ENCODE measurements around the gene RPL18A. TPM values are rescaled to one million over a fixed set of nuclear protein-coding genes. Genes with fewer than 3 reads are reported as not detected.

Gene RPL18A
- total and polyA plus RNA-seq, 3 experiments from 2014 or later: 3,114 to 3,296 (median 3,151) TPM

DNA sequence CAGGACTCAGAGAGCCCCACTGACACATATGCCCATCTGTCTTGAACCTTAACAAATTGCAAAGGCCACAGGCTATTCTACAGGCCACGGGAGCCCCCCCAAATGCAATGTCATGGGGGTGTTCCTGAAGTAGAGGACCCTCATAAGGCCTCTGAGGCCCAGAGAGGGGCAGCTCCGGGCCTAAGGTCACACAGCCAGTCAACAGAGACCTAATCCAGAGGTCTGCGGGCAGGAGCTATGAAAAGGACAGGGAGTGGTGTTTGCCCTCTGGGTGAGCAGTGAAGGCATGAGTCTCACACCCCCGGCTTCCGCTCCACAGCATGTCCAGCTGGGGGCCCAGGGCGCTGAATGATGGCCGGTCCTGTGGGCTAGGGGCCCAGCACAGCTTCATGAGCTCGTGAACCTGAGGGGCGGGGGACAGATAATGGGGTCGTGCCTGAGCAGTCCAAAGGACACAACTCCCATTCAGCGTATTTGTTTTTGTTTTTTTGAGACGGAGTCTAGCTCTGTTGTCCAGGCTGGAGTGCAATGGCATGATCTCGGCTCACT, 33.1 kb upstream of the RPL18A start:
- DNase-seq: no peak

DNA sequence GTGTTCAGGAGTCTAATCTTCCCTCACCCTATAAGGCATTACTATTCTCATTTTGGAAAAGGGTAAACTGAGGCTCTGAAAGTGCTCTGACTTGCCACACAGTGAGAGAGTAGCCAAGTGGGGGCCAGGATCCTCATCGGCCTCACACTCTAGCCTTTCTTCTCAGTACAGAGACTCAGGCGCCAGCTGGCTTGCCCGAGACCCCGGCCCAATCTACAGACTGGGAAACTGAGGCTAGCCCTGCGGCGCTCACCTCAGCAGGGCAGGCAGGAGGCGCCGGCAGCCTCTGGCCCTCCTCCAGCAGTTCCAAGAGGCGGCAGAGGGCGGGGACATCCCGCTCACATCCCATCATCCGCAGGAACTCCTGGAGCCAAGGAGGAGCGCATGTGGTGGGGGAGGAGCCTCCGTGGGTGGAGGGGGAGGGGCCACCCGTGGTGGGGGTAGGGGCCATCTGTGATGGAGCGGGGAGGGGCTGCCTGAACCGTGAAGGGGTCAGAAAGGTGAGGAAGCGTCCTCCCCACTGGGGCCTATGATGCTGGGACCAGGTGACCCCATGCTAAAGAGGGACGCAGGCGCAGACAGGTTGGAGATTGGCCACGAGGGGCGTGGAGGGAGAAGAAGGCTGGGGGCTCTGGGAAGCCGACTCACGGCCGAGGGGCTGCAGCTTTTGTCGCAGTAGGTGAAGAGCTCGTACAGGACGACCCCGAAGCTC, 29.7 kb upstream of the RPL18A start:
- Histone ChIP-seq H3K4me3 (ENCODE audit: low read length) (no peak overlapping the region), H3K36me3 (ENCODE audit: insufficient read depth, low read length) (peaks cover 42% of the 10 kb centered on the region), H3K27me3 (ENCODE audit: insufficient read depth, low read length, poor library complexity, severe bottlenecking) (no peaks in the 10 kb centered on the region), H3K4me1 (ENCODE audit: insufficient read depth, low read length) (no peaks in the 10 kb centered on the region), H3K9me3 (ENCODE audit: low read length) (no peaks in the 10 kb centered on the region), H3K27ac (ENCODE audit: low read depth, low read length) (no peak overlapping the region)
- Mint-ChIP-seq H3K4me3 (no peak overlapping the region), H3K9me3 (no peaks in the 10 kb centered on the region), H3K27ac (peak overlapping the region in 2 of 8 donors; percentile 35 to 47), H3K4me1 (peaks cover 0 to 7% (median 0%) of the 10 kb centered on the region in 3 donors), H3K27me3 (no peaks in the 10 kb centered on the region), H3K36me3 (peaks cover 4 to 71% (median 10%) of the 10 kb centered on the region in 3 donors)
- CTCF ChIA-PET: no interaction called here
- POLR2A ChIA-PET: no interaction called here
- no peak for DNase-seq

More for the DNA sequence above, 33.1 kb upstream of the RPL18A start:
- ChIA-PET CTCF (interaction anchor here (1.5 kb wide), 1 partner anchor 44 kb away, joined by 3 read pairs; no protein-coding TSS in a partner anchor), POLR2A (interaction anchor here (0.6 kb wide), 1 partner anchor 20 kb away, joined by 3 read pairs; no protein-coding TSS in a partner anchor)
- Histone ChIP-seq H3K9me3 (ENCODE audit: low read length) (no peaks in the 10 kb centered on the region), H3K27me3 (ENCODE audit: insufficient read depth, low read length, poor library complexity, severe bottlenecking) (no peaks in the 10 kb centered on the region), H3K27ac (ENCODE audit: low read depth, low read length) (no peak overlapping the region), H3K4me1 (ENCODE audit: insufficient read depth, low read length) (no peaks in the 10 kb centered on the region), H3K36me3 (ENCODE audit: insufficient read depth, low read length) (peaks cover 19% of the 10 kb centered on the region), H3K4me3 (ENCODE audit: low read length) (no peak overlapping the region)
- peaks cover under 1 to 42% (median 4%) of the 10 kb centered on the region in 3 donors for H3K36me3 Mint-ChIP-seq
- no peak overlapping the region for H3K4me3 Mint-ChIP-seq
- H3K27me3 Mint-ChIP-seq: peaks cover 0 to 2% of the 10 kb centered on the region in 2 donors
- H3K9me3 Mint-ChIP-seq: no peaks in the 10 kb centered on the region
- no peak overlapping the region for H3K27ac Mint-ChIP-seq
- peaks cover 0 to 4% (median 0%) of the 10 kb centered on the region in 3 donors for H3K4me1 Mint-ChIP-seq

DNA sequence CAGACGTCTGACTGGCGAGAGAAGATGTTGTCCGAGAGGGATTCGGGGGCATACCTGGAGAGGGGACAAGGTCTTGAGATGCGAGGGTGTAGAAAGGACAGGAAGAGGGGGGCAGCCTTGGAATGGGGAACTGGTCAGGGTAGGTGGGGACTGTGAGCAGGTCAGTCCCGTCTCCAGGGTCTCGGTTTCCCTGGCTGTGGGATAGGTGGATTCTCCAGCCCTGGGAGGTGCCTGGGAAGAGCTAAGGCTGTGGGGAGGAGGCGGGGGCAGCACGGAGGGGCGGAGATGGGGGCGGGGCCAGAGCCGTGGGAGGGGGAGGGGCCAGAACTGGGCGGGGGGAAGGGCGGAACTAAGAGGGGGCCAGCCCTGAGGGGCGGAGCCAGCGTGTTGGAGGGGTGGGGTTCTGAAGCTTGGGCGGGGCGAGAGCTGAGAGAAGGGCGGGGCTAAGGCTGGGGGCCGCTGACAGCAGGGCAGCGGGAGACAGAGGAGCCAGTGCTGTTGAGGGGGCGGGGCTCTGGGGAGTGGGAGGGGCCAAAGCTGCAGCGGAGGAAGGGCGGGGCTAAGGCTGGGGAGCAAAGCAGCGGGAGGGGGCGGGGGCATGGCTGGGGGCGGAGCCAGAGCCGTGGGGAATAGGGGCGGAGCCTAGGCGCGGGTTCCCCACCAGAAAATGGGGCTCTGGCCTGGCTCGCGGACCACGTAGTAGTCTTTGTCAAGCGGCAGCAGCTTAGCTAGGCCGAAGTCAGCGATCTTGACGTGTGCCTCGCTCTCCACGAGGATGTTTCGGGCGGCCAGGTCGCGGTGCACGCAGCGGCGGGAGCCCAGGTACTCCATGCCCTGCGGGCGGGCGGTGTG, 28.9 kb upstream of the RPL18A start:
- Mint-ChIP-seq H3K27me3 (no peaks in the 10 kb centered on the region), H3K9me3 (peaks cover 0 to 2% (median 0%) of the 10 kb centered on the region in 5 donors), H3K4me1 (peaks cover 0 to 13% (median 7%) of the 10 kb centered on the region in 3 donors), H3K4me3 (no peak overlapping the region), H3K27ac (peak overlapping the region in 1 of 8 donors; percentile 47), H3K36me3 (peaks cover 10 to 74% (median 17%) of the 10 kb centered on the region in 3 donors)
- POLR2A ChIA-PET: no interaction called here
- Histone ChIP-seq H3K27me3 (ENCODE audit: insufficient read depth, low read length, poor library complexity, severe bottlenecking) (no peaks in the 10 kb centered on the region), H3K9me3 (ENCODE audit: low read length) (no peaks in the 10 kb centered on the region), H3K4me1 (ENCODE audit: insufficient read depth, low read length) (no peaks in the 10 kb centered on the region), H3K27ac (ENCODE audit: low read depth, low read length) (no peak overlapping the region), H3K4me3 (ENCODE audit: low read length) (no peak overlapping the region), H3K36me3 (ENCODE audit: insufficient read depth, low read length) (peaks cover 50% of the 10 kb centered on the region)
- DNase-seq: peak in 3 of 5 donors; percentile 20 to 35 (median 25)
- CTCF ChIA-PET: interaction anchor here (1.4 kb wide), 1 partner anchor 28 kb away, joined by 3 read pairs; no protein-coding TSS in a partner anchor

DNA sequence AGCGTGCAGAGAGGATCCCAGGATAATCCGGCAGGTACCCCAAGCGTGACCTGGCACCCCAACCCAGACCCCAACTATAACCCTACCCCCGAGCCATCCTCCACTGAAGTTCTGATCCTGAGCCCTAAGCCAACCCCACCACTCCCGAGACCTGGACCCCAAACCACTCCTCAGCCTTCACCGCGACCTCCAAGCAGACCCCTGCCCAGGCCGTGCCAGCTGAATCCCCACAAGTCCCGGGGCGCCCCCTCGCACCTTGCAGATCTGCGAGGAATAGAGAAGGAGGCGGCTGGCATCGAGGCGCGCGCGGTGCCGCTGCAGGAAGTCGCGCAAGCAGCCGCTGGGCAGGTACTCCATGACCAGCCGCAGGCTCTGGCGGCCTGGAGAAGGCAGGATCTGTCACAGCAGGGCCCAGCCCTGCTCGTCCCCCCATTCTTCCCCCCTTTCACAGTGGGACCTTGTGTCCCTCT, 28.3 kb upstream of the RPL18A start:
- Histone ChIP-seq H3K4me3 (ENCODE audit: low read length) (no peak overlapping the region), H3K4me1 (ENCODE audit: insufficient read depth, low read length) (no peaks in the 10 kb centered on the region), H3K9me3 (ENCODE audit: low read length) (no peaks in the 10 kb centered on the region), H3K27ac (ENCODE audit: low read depth, low read length) (no peak overlapping the region), H3K27me3 (ENCODE audit: insufficient read depth, low read length, poor library complexity, severe bottlenecking) (no peaks in the 10 kb centered on the region), H3K36me3 (ENCODE audit: insufficient read depth, low read length) (peaks cover 57% of the 10 kb centered on the region)
- H3K9me3 Mint-ChIP-seq: peaks cover 0 to 2% (median 0%) of the 10 kb centered on the region in 5 donors
- peak overlapping the region in 1 of 8 donors; percentile 11 for H3K27ac Mint-ChIP-seq
- DNase-seq: no peak
- H3K4me1 Mint-ChIP-seq: peaks cover 1 to 14% (median 12%) of the 10 kb centered on the region in 3 donors
- H3K27me3 Mint-ChIP-seq: no peaks in the 10 kb centered on the region
- ChIA-PET POLR2A (no interaction called here), CTCF (interaction anchor here (1.4 kb wide), 1 partner anchor 29 kb away, joined by 3 read pairs; no protein-coding TSS in a partner anchor)
- H3K36me3 Mint-ChIP-seq: peaks cover 10 to 79% (median 18%) of the 10 kb centered on the region in 3 donors
- H3K4me3 Mint-ChIP-seq: no peak overlapping the region

DNA sequence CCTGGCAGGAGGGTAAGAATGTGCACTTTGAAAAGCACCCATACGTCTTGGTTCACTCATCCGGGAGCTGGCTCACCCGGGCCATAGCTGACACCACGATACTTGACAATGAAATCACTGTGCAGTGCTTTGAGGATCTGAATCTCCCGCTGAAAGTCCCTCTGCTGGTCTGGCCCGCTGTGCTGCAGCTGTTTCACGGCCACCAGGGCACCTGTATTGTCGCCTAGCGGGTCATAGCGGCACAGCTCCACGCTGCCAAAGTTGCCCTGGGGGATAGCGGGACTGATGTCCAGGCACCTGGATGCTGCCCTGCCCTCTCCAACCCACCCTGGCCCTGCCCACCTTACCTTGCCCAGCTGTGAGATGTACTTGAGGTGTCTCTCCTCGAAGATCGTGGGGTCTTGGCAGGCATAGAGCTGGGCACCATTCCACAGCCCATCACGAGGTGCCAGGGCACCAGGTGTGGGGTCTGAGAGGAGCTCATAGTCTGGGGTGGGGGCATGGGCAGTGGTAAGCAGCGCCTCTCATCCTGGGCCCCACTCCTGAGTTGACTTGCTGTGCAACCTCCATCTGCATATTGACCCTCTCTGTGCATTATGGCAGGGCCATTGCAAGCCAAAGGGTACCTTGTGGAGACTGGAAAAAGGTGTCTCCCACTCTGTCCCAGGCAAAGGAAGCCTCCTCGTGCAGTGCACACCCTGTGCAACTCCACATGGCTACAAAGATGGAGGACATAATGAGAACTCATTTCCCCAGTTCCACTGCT, 27.1 kb upstream of the RPL18A start:
- no peak for DNase-seq
- peaks cover 10 to 81% (median 21%) of the 10 kb centered on the region in 3 donors for H3K36me3 Mint-ChIP-seq
- peak overlapping the region in 2 of 8 donors; percentile 54 to 61 for H3K27ac Mint-ChIP-seq
- ChIA-PET CTCF (interaction anchor here (0.9 to 3.0 kb wide), 3 partner anchors 17 to 30 kb away, joined by 3 to 7 read pairs (median 4); partner anchors contain the start of gene RPL18A), POLR2A (interaction anchor here (0.6 kb wide), 1 partner anchor 1798 kb away, joined by 3 read pairs; no protein-coding TSS in a partner anchor)
- Histone ChIP-seq H3K4me3 (ENCODE audit: low read length) (no peak overlapping the region), H3K4me1 (ENCODE audit: insufficient read depth, low read length) (no peaks in the 10 kb centered on the region), H3K9me3 (ENCODE audit: low read length) (no peaks in the 10 kb centered on the region), H3K36me3 (ENCODE audit: insufficient read depth, low read length) (peaks cover 61% of the 10 kb centered on the region), H3K27ac (ENCODE audit: low read depth, low read length) (no peak overlapping the region), H3K27me3 (ENCODE audit: insufficient read depth, low read length, poor library complexity, severe bottlenecking) (no peaks in the 10 kb centered on the region)
- H3K9me3 Mint-ChIP-seq: peaks cover 0 to 2% (median 0%) of the 10 kb centered on the region in 5 donors
- H3K4me3 Mint-ChIP-seq: no peak overlapping the region
- H3K4me1 Mint-ChIP-seq: peaks cover 5 to 16% (median 15%) of the 10 kb centered on the region in 3 donors
- H3K27me3 Mint-ChIP-seq: no peaks in the 10 kb centered on the region

DNA sequence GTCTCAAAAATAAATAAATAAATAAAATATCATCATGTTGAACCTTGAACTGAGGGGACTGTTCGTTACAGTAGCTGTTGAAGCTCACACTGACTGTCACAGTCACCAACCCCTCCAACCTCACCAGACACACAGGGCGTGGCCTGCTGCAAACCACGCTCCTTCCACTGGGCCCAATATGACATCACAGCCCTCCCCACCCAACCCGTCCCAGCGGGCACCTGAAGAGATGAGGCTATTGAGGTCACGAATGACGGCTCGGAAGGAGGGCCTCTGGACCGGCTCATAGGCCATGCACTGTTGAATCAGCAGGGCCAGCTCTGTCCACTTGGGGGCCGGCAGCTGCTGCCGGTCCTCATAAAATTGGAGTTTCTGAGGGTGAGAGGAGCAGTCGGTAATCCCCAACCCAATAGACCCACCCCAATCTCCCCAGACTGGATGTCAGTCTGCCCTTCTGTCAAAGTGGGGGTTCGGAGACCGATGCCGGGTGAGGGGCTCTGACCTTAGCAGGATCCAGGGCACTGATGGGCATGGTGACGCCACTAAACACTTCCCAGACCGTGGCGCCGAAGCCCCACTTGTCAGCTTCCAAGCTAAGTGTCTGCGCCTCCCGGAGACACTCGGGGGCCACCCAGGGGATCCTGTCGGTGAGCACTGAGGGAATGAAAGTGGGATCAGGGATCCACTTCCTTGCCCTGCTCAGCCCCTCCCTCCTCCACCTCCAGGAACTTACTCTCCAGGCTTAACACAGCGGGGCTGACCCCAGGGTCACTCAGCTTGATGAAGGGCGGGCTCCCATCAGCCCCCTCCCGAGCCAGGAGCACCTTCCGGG, 25.1 kb upstream of the RPL18A start:
- Mint-ChIP-seq H3K9me3 (peaks cover 0 to 2% (median 0%) of the 10 kb centered on the region in 5 donors), H3K27ac (peak overlapping the region in 4 of 8 donors; percentile 55 to 79 (median 62)), H3K27me3 (no peaks in the 10 kb centered on the region), H3K4me1 (peaks cover 5 to 21% (median 12%) of the 10 kb centered on the region in 3 donors), H3K36me3 (peaks cover 14 to 86% (median 22%) of the 10 kb centered on the region in 3 donors), H3K4me3 (no peak overlapping the region)
- POLR2A ChIA-PET: interaction anchor here (0.5 kb wide), 1 partner anchor 1567 kb away, joined by 3 read pairs; no protein-coding TSS in a partner anchor
- CTCF ChIA-PET: interaction anchor here (1.4 to 3.0 kb wide), 2 partner anchors 15 to 98 kb away, joined by 3 to 7 read pairs; partner anchors contain the start of gene CCDC124
- Histone ChIP-seq H3K27ac (ENCODE audit: low read depth, low read length) (no peak overlapping the region), H3K36me3 (ENCODE audit: insufficient read depth, low read length) (peaks cover 74% of the 10 kb centered on the region), H3K4me1 (ENCODE audit: insufficient read depth, low read length) (no peaks in the 10 kb centered on the region), H3K27me3 (ENCODE audit: insufficient read depth, low read length, poor library complexity, severe bottlenecking) (no peaks in the 10 kb centered on the region), H3K9me3 (ENCODE audit: low read length) (no peaks in the 10 kb centered on the region), H3K4me3 (ENCODE audit: low read length) (no peak overlapping the region)
- DNase-seq: no peak

Measured in CD8-positive, alpha-beta memory T cell (primary cell).